GM21529 (cell line): ENCODE data around the gene OTUD5.
"Not testable (repeated sequence)": the region's sequence is repeated elsewhere in the genome, so short reads cannot be mapped to it uniquely, and the experiment has no call there.

ENCODE experiments used
- ATAC-seq: cut with Tn5 transposase; IDR thresholded peaks from one replicate; pipeline ENCODE4 v1.9.1; 2021; ENCODE audit not compliant: unreplicated experiment

The OTUD5 gene, protein sequence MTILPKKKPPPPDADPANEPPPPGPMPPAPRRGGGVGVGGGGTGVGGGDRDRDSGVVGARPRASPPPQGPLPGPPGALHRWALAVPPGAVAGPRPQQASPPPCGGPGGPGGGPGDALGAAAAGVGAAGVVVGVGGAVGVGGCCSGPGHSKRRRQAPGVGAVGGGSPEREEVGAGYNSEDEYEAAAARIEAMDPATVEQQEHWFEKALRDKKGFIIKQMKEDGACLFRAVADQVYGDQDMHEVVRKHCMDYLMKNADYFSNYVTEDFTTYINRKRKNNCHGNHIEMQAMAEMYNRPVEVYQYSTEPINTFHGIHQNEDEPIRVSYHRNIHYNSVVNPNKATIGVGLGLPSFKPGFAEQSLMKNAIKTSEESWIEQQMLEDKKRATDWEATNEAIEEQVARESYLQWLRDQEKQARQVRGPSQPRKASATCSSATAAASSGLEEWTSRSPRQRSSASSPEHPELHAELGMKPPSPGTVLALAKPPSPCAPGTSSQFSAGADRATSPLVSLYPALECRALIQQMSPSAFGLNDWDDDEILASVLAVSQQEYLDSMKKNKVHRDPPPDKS

DNA sequence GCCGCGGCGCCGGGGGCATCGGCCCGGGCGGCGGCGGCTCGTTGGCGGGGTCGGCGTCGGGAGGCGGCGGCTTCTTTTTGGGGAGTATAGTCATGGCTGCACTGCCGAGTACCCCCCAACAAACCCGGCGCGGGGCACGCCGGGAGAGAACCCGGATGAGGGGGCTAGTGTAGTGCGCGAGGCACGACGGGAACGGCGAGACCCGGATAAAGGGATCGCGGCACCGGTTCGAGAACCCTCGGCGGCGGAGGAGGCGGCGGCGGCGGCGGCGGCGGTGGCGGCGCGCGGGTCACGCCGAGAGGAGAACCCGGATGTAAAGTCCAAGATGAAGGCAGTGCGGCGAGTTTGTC is at the start of gene OTUD5:
OTUD5 (minus strand) TSS at position 131 of the 350 bp plus-strand sequence; CDS start at position 94, 37 bp downstream.
- peak; percentile 39 for ATAC-seq

DNA sequence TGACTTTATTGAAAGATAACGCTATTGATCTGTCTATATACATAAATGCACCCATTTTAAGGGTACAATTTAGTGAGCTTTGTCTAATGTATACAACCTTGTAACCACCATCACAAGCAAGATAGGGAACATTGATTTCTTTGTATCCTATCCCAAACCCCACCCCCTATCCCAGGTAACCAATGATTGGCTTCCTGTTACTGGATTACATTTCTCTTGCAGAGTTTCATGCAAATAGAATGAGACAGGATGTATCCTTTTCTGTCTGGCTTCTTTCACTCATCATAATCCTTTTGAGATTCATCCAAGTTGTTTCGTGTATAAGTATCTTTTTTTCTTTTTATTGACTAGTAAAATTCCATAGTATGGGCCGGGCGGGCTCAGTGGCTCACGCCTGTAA is 46.3 kb upstream of the OTUD5 start:
- ATAC-seq, result no peak

DNA sequence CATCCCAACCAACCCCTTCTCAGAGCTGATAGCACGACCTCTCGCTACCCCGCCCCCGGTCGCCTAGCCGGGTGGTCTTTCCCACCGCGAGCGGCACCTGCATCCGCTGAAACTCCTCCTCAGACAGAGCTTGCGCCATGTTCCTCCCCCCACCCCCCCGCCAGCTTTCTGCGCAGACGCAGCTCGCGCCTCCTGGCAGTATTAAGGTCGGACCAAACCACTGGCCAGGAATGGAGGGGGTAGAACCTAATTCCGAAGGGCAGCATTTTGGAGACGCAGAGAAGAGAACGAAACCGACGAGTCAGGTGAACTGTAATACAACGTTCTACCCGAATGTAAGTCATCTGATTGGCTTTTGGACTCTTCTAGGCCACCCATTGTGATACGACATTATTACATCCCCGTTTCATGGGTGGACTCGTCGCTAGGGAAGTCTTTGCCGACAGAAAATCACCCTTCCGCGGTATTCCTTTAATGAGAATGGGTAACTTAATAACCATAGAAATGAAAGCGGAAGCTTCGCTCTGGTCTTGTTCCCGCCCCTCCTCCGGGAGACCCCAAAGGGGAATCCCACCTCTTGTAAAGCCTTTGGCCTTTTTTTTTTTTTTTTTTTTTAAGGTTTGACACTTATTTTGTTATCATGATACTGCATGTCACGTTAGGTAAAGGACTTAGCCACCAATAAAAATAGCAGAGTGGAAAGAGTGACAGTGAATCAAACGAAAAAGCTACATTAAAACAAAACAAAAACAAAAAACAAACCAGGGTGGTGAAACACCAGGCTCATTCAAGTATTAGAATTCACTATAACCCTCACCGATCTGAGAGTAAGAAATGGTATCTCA is 44.9 kb upstream of the OTUD5 start, which contains the start of gene GRIPAP1:
GRIPAP1 (minus strand) TSS at position 174 of the 845 bp plus-strand sequence; CDS start at position 139, 35 bp downstream.
- peak; percentile 79 for ATAC-seq

DNA sequence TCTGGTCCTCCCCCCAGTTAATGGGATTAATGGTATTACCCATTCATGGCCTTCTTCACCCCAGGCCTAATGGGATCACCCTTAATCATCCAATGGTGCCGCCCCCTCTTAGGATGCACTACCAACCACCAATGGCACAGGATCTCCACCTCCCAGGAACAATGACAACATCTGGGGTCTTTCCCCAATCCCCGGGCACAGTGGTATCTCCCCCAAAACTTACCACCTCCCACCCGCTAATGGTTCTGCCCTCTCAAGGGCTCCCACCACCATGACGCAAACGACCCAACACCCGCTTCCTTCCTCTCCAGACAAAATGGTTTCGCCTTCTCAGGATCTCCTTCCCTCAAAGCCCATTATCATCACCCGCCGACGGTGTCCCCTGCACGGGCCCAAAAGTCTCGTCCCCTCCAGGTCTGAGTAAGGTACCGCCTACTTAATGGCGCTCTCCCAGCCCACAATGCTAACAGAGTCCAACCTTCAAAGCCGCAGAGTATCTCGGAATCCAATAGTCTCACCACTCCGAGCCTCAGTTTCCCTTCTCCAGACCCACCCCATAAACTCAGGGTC is 44.2 kb upstream of the OTUD5 start:
- peak; percentile 25 for ATAC-seq

DNA sequence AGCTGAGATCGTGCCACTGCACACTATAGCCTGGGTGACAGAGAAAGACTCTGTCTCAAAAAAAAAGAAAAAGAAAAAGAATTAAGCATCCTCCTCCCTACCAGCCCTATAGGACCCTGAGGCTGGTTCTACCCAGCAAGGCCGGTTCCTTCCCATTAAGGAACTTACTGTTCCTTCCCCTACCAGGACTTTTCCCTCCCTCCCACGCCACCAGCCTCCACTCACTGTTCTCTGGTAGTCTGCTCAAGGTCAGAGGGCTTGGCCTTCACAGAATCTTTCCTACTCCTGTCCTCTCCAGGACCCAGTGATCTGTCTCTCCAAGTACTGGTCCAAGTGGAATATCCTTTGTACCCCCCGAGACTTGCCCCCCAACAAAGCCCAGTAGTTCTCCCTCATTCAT is 43.2 kb upstream of the OTUD5 start:
- ATAC-seq, result no peak

DNA sequence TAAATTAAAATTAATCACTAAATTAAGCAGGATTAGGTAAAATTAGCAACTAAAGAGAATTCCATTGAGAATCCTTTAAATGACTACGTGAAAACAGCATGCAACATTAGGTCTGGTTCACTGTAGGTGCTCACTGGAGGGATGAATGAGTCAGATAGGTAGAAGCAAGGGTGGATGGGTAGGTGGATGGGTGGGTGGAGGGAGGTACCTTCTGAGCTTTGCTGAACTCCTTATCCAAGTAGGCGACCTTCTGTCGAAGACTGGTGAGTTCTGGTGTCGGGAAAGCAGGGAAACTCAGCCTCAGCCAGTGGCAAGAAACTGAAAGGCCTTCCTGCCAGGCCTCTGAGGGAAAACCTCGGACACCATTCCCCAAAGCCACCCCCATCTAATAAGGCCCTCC is 41.6 kb upstream of the OTUD5 start:
- ATAC-seq, result no peak

DNA sequence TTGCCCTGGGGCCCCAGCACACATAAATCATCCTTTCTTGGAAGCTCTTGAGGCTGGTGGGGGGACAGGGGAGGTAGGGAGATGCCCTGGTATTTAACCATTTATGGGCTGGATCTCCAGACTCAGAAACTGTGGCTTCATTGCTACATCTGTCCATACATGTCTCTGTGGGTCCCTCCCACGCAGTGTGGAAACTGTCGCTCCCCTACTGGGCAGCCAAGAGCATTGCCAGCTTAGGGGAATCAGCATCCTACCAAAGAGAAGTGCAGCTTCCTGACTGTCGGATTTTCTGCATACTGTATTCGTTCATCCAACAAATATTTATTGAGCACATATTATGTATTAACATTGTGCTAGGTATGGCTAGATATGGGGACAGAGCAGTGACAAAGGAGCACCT is 41.0 kb upstream of the OTUD5 start:
- no peak for ATAC-seq

DNA sequence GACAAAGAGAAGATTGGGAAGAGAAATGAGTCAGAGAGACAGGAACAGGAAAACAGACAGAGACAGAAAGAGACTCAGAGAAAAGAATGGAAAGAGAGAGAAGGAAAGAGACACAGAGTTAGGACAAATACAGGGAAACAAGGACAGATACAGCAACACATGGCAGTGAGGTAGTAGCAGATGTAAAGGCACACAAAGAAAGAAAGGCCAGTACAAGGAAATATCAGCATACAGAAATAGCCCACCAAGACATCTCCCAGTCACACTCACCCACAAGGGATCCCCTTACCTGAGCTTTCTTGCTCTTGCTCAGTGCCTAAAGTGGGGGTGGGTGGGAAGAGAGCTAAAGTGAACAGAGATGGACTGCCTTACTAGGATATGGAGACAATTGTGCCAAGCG is 40.5 kb upstream of the OTUD5 start:
- ATAC-seq, result no peak

DNA sequence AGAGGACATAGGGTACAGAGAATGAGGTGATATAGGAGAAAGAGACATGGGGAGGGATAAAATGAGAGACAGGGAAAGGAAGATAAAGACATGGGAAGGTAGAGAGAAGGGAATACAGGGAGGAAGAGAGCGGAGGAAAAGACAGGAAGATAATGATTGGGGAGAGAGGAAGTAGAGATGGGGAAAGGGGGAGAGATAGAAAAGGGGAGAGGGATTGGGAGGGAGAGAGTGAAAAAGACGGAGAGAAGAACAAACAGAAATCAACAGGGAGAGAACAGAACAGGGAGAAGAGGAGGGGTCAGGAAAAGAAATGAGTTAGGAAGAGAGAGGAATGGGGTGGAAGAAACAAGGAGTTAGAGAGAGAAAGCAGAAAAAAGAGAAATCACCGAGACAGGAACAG is 40.0 kb upstream of the OTUD5 start:
- ATAC-seq, result no peak

DNA sequence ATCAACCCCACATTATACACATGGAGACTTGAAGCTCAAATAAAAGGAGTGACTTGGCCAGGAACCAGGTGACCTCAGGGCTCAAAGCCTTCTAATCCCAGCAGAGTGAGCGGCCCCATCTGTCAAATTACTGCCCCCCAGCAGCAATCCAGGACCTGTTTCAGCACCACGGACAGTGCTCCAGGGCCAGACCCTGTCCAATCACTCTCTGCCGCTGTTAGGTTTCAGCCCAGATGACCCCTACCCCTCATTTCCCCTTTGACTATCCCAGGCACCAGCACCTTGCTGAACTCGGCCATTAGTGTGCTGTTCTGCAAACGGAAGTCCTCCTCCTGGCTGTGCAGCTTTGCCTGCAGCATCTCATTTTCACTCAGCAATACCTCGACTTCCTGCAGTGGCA is 39.6 kb upstream of the OTUD5 start:
- no peak for ATAC-seq

DNA sequence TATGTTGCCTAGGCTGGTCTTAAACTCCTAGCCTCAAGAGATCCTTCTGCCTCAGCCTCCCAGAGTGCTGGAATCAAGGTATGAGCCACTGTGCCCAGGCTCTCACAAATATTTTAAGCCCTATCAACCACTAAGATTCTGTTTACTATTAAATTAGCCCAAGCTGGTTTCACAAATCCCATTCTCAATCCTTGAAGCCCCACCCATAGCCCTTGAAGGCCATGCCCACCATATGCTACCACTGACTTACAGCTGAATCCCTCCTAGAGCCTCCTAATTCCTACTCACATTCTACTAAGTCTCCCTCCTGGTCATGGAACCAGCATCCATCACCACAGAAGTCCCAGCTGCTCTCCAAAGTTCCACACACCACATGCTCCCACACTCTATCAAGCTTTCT is 34.9 kb upstream of the OTUD5 start:
- no peak for ATAC-seq

DNA sequence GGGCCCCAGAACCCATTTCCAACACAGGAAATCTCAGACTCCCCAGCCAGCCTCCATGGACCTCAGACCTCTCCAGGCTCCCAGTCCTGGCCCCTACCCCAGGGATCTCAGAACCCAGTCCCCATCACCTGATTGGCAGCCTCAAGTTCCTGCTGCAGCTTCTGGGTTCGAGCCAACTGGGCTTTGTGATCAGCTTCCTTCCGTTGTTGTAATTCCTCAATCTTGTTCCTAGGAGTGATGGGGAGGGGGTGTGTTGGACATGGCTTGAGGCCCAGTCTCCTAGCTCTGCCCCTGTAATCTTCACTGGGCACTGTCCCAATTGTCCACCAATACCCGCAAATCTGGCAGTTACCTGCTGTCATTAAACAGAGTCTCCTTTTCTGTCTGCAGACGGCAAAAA is 32.1 kb upstream of the OTUD5 start:
- no peak for ATAC-seq

DNA sequence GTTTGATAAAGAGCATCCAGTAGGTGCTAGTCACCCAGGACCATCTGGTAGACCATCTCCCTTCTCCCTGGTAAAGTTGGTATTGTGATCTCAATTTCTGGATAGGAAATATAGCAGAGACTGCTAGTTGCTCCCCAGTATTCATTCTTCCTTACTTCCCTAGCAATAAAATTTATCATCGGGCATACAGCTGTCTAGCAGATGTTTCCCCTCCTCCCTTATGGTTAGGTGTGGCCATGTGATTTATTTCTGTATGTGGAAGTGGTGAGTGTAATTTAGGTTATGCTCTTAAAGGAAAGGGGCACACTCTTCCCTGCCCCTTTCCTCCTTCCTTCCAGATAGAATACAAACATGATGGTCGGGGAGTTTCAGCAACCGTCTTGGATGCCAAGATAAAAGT is 26.5 kb upstream of the OTUD5 start:
- no peak for ATAC-seq

DNA sequence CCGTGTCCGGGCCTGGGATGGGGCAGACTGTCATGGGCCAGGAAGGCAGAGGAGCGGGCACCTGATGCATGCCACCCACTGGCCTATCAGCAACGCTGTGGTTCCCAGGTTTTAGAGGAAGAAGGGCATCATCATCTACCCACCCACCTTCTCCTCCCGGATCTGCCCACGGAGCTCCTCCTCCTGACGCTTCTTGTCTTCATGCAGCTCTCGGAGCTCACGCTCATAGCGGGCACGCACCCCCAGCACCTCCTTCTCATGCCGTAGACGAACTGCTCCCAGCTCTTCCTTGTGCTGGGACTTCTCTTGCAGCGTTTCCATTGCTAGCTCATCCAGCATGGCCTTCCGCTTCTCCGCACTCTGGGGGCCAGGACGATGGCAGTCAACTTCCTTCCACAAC is 25.7 kb upstream of the OTUD5 start:
- ATAC-seq, result no peak

DNA sequence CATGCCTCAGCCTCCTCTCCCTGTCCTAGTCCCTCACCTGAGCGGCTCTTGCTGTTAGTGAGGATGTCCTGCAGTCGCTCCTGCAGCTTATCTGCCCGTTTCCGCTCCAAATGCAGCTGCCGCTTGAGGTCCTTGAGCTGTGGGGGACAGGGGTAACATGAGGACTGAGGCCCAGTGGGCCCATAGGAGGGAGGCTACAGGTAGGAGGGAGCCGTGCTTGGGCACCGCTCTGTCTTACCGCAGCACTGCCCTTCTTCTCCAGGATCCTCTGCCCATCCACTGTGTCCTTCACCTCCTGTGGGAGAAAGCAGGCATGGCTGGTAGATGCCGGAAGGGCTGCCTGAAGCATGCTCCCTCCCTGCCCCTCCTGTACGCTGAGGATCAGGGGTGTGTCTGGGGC is 23.8 kb upstream of the OTUD5 start:
- no peak for ATAC-seq

DNA sequence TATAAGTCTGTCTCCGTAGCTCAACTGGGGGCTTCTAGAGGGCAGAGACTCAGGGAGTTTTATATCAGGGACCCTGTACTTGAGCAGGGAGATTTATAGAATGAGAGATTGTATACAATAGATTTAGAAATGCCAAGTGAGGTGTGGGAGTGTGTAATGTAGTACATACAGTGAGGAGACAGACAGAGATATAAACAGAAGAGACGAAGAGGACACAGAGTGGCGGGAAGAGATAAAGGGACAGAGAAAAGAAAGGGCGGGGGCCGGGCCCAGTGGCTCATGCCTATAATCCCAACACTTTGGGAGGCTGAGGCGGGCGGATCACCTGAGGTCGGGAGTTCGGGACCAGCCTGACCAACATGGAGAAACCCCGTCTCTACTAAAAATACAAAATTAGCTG is 22.9 kb upstream of the OTUD5 start:
- not testable (repeated sequence) for ATAC-seq

DNA sequence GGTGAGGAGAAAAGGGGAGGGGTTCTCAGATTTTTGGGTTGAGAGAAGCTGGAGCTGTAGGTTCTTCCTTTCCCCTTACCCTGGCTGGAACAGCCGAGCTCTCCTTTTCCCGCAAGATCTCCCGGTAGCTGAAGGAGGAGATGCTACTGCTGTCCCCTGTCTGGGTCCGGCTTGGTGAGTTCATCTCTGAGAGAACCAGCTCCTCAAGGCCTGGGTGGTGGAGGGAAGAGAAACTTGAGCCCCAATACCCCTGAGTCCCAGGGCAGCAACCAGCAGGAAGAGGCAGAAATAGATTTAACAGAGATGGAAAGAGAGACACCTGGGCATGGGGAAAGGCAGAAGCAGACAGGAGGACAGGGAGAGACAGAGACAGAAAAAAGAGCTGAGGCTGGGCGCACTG is 20.8 kb upstream of the OTUD5 start:
- ATAC-seq, result no peak

DNA sequence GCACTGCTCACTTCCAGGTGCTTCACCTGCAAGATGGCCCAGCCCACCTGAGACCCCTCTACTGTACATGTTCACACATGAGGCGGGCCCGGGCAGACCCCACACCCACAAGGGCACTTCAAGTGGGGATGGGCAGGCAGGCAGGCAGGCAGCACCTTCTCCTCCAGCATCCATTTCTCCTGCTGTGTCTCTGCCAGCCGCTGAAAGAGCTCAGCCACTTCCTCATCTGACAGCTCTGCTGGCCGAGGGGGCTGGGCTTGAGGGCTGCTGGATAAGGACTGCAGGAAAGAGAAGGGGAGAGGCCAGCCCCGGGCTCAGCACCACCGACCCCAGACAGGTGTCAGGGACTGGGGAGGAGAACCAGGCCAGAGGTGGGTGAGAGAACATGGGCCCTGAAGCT is 18.7 kb upstream of the OTUD5 start:
- no peak for ATAC-seq

DNA sequence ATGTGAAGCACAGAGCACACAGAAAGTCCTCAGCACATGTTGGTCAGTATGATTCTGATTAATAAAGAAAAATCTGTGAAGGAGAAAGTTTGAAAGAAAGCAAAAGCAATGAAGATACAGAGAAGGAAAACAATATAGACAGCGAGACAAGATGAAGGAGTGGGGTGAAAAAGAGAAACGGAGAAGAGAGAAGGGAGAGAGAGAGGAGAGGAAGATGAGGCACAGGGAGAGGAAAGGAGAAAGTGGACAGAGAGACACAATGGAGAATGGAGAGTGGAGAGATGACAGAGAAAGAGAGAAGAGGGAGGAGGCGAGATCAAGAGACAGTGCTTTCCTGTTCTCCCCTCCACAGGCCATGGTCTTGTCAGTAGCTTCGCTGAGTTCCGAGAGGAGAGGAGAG is 18.1 kb upstream of the OTUD5 start:
- ATAC-seq, result no peak

DNA sequence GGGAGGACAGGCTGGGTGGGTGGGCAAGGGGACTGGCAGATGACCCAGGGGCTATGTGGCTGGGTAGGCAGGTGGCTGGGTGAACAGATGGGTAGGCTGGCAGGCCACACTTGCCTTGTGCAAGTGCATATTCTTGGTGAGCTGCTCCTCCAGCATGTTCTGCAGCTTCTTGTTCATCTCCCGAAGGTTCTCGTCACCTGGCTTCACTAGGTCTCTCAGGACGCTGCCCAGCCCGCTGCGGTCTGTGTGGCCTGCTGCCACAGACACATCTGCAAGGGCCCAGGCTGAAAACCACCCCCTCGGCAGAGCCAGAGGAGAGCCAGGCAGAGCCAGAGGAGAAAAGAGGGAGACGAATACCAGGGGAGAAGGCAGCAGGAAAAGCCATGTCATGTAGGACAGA is 17.6 kb upstream of the OTUD5 start:
- ATAC-seq, result no peak

DNA sequence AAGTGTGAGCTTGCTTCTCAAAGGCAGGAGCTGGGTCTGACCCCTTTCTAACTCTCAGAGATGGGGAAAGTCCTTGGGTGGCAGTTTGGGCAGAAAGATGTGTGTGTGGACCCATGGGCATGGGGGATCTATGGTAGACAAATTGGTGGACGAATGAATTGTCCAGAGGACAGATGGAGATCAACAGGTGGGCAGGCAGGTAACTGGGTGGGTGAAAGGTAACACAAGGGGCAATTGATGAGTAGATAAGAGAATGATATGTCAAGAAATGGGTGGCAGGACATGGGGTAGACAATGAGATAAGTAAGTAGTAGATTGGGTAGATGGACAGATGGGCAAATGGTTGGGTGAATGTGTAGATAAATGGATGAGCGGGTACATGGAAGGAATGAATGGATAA is 17.2 kb upstream of the OTUD5 start:
- ATAC-seq, result no peak

DNA sequence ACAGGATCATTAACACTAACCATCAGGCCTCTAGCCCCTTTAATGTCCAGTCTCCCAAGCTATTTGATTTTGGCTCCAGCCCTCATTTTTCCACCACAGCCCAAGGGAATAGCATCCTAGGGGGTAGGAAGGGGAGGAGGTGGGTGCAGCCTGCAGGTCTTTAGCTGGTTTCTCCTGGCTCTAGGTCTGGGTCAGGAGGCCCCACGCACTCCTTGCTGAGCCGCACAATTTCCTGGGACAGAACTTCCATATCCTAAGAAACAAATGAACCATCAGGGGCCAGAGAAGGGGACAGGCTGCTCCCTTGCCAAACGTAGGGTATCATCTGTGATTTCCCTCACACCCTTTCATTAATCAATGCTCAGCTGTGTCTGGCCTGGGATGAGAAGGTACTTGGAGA is 16.6 kb upstream of the OTUD5 start:
- ATAC-seq, result no peak
